Kidney (tissue), 14 donors: Measurements from ENCODE around the gene ZDHHC18. TPM values are rescaled to one million over a fixed set of nuclear protein-coding genes. Genes with fewer than 3 reads are reported as not detected.
"Not testable (repeated sequence)": the region's sequence is repeated elsewhere in the genome, so short reads cannot be mapped to it uniquely, and the experiment has no call there.

ENCODE experiments used
- DNase-seq, 5 donors: peaks; one replicate each; pipeline ENCODE4 v3.0.0-alpha.2; 2013 to 2020
- FAIRE-seq: peaks from 2 replicates; lab custom pipeline; 2012; peaks lifted over from hg19 to GRCh38; lab: Jason Lieb, UNC
- H3K27ac ChIP-seq, 2 donors: one replicate each; pipeline ENCODE4 v1.7.0; 2013; ENCODE audit warnings: low read depth in 2 of 2, low read length in 2 of 2, inconsistent platforms in 1 of 2
- H3K27me3 ChIP-seq: one replicate; pipeline ENCODE4 v1.7.1; 2013; ENCODE audit warnings: low read length, inconsistent platforms; ENCODE audit not compliant: control insufficient read depth, insufficient read depth
- H3K36me3 ChIP-seq, 3 donors: one replicate each; pipeline versions ENCODE4 v1.7.0 to v1.7.1; 2013; ENCODE audit warnings: low read length in 3 of 3, control low read depth in 1 of 3, inconsistent platforms in 1 of 3; ENCODE audit not compliant: insufficient read depth in 3 of 3, control insufficient read depth in 2 of 3
- H3K4me1 ChIP-seq, 3 donors: one replicate each; pipeline versions ENCODE4 v1.7.0 to v1.7.1; 2013; ENCODE audit warnings: low read length in 3 of 3, inconsistent platforms in 1 of 3, low read depth in 1 of 3; ENCODE audit not compliant: control insufficient read depth in 2 of 3, insufficient read depth in 2 of 3
- H3K4me3 ChIP-seq, 3 donors: one replicate each; pipeline versions ENCODE4 v1.7.0 to v1.8.1; 2013; ENCODE audit warnings: low read length in 3 of 3, control low read depth in 1 of 3, inconsistent platforms in 1 of 3
- H3K9ac ChIP-seq, 3 donors: one replicate each; pipeline versions ENCODE4 v1.7.0 to v1.7.1; 2013; ENCODE audit warnings: low read length in 3 of 3, control low read depth in 1 of 3, inconsistent platforms in 1 of 3
- H3K9me3 ChIP-seq, 3 donors: one replicate each; pipeline versions ENCODE4 v1.7.0 to v1.7.1; 2013; ENCODE audit warnings: low read length in 3 of 3, control low read depth in 1 of 3, inconsistent platforms in 1 of 3; ENCODE audit not compliant: control insufficient read depth in 2 of 3, insufficient read depth in 1 of 3
- intact Hi-C: fragments of 100-400 bp; cut with DNase I; formaldehyde crosslinking; loops from one replicate; pipeline ENCODE4 v1.11.1; 2022
- polyA plus RNA-seq: library from polyadenylated mRNA; stranded (reverse); fragments of 350-450 nt; fragmentation: Illumina TruSeq; extraction: RNeasy Lipid Tissue Mini Kit (QIAGEN cat#74804); gene quantifications from one replicate; pipeline ENCODE4 v1.2.3, GENCODE V29; 2014; ENCODE audit warnings: low read depth, low replicate concordance; ENCODE audit not compliant: insufficient read depth
- total RNA-seq: library from RNA; stranded (reverse); fragmentation: NEBNext Ultra II Directional; extraction: Animal tissue kit (Norgen Biotek cat#: 25700); gene quantifications from one replicate; pipeline ENCODE4 v1.2.1, GENCODE V29; 2021
- TF ChIP-seq, protein P1 (sequence below): IDR thresholded peaks from 3 replicates; pipeline ENCODE4 v1.5.1; 2012; ENCODE audit warnings: mild to moderate bottlenecking, moderate library complexity, borderline replicate concordance; ENCODE audit not compliant: insufficient read depth; ENCODE audit errors: extremely low read depth
- donor health status: control.
- donor health status: control.
- donor health status: control.
- donor health status: control.
- donor health status: control.
- donor health status: DM: yes; HTN: yes; CAD: no.
- donor health status: Normal renal cell carcinoma (clear cell type).

The ZDHHC18 gene
- total and polyA plus RNA-seq, 2 donors from 2014 or later = 6.7 to 15.6 TPM

DNA sequence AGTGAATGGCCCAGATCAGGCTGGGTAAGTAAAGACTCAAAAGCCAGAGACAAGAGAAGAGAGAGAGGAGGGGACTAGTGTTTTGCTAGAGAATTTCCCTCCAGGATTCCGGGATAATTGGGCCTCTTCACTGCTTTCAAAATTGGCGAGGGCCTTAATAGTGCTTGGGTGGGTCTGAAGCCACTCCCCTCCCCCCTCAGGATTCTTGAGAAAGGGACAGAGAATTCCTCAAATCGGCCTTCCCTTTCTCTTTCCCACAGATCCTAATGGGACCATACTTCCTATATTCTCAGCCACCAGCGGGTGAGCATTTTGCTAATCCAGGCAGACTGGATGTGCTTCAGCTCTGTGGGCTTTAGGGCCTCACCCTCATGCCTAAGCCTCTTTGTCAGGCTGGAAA, 48.4 kb downstream of the ZDHHC18 start:
- Histone ChIP-seq H3K36me3 (peaks cover under 1 to 12% (median 9%) of the 10 kb centered on the region in 3 donors), H3K27ac (no peak overlapping the region), H3K4me3 (no peak overlapping the region), H3K9ac (no peak overlapping the region), H3K4me1 (no peaks in the 10 kb centered on the region), H3K27me3 (no peaks in the 10 kb centered on the region), H3K9me3 (no peaks in the 10 kb centered on the region)
- FAIRE-seq (no peak), DNase-seq (peak in 1 of 5 donors; percentile 4)
- intact Hi-C loops = no loop called here
- TF ChIP-seq, protein P1, sequence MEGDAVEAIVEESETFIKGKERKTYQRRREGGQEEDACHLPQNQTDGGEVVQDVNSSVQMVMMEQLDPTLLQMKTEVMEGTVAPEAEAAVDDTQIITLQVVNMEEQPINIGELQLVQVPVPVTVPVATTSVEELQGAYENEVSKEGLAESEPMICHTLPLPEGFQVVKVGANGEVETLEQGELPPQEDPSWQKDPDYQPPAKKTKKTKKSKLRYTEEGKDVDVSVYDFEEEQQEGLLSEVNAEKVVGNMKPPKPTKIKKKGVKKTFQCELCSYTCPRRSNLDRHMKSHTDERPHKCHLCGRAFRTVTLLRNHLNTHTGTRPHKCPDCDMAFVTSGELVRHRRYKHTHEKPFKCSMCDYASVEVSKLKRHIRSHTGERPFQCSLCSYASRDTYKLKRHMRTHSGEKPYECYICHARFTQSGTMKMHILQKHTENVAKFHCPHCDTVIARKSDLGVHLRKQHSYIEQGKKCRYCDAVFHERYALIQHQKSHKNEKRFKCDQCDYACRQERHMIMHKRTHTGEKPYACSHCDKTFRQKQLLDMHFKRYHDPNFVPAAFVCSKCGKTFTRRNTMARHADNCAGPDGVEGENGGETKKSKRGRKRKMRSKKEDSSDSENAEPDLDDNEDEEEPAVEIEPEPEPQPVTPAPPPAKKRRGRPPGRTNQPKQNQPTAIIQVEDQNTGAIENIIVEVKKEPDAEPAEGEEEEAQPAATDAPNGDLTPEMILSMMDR = no peak

DNA sequence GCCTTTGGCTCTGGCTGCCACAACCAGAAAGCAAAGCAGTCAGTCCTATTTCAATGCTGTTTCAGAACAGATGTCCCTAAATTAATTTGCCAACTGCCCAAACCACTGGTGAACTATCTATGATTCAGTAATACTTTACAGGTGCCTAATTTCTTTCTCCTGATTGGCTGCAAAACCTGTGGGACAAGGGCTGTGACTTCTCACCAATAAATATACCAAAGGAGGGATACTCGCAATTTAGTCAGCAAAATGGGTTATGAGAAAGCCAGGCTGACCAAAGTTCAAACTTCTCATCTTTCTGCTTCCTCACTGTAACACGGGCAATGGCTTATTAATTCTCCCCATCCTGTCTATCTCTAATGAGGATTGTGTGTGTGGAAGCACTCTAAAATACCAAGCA, 50.8 kb downstream of the ZDHHC18 start:
- intact Hi-C loops = no loop called here
- DNase-seq = no peak
- Histone ChIP-seq H3K4me1 (no peaks in the 10 kb centered on the region), H3K36me3 (peaks cover 2 to 28% (median 23%) of the 10 kb centered on the region in 3 donors), H3K9me3 (no peaks in the 10 kb centered on the region), H3K9ac (no peak overlapping the region), H3K27ac (no peak overlapping the region), H3K27me3 (no peaks in the 10 kb centered on the region), H3K4me3 (no peak overlapping the region)
- no peak for FAIRE-seq
- TF ChIP-seq, protein P1 = no peak

DNA sequence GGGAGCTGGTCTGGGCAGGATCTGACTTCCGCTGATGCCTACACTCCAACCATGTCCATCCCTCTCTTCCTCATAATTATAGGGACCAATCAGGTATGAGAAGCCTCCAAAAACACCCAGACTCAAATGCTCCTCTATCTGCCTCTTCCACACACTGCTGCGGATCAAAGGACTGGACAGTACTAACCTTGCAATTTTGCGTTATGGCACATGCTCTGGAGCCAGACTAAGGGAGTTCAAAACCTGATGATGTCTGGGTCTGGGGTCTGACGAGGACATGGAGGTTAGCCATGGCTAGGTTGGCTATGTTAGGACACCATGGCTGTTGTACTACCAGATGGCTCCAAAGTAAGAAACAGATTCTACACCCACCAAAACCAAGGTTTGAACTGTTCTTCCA, 53.3 kb downstream of the ZDHHC18 start:
- intact Hi-C loops = loop anchor here (10.0 kb wide), 1 partner anchor 75 kb away; no protein-coding TSS in a partner anchor
- Histone ChIP-seq H3K27ac (no peak overlapping the region), H3K36me3 (peaks cover 6 to 47% (median 40%) of the 10 kb centered on the region in 3 donors), H3K4me3 (no peak overlapping the region), H3K27me3 (no peaks in the 10 kb centered on the region), H3K9me3 (no peaks in the 10 kb centered on the region), H3K4me1 (no peaks in the 10 kb centered on the region), H3K9ac (no peak overlapping the region)
- TF ChIP-seq, protein P1 = no peak
- DNase-seq = no peak
- no peak for FAIRE-seq

DNA sequence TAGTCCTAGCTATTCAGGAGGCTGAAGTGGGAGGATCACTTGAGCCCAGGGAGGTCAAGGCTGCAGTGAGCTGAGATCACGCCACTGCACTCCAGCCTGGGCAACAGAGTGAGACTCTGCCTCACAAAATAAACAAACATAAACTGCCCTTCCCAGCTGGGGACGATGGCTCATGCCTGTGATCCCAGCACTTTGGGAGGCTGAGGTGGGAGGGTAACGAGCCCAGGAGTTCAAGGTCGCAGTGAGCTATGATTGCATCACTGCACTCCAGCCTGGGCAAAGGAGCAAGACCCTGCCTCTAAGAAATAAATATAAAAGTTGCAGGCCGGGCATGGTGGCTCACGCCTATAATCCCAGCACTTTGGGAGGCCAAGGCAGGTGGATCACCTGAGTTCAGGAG, 55.1 kb downstream of the ZDHHC18 start:
- H3K4me1 ChIP-seq, H3K9ac ChIP-seq, FAIRE-seq, H3K9me3 ChIP-seq, H3K27ac ChIP-seq, H3K27me3 ChIP-seq, H3K4me3 ChIP-seq: not testable (repeated sequence)
- H3K36me3 ChIP-seq = peaks cover 15 to 61% (median 52%) of the 10 kb centered on the region in 3 donors
- DNase-seq = peak in 1 of 5 donors; percentile 35
- intact Hi-C loops = loop anchor here (10.0 kb wide), 1 partner anchor 77 kb away; no protein-coding TSS in a partner anchor
